HepG2 (cell line): ENCODE data around the gene GDF15. TPM values are rescaled to one million over a fixed set of nuclear protein-coding genes. Genes with fewer than 3 reads are reported as not detected.

Source experiments
- CAMTA2 ChIP-seq: sonication (generic); formaldehyde crosslinking; IDR thresholded peaks from 2 replicates; pipeline ENCODE4 v1.4.0; 2020; ENCODE audit warnings: mild to moderate bottlenecking, missing genetic modification reagents, borderline replicate concordance
- IKZF4 ChIP-seq: sonication (generic); formaldehyde crosslinking; IDR thresholded peaks from 2 replicates; pipeline ENCODE4 v1.5.1; 2020; ENCODE audit warnings: borderline replicate concordance, mild to moderate bottlenecking, low read depth, missing genetic modification reagents; ENCODE audit errors: not compliant biosample characterization
- KDM5A ChIP-seq: fragments of 200-600 bp; sonication (generic); IDR thresholded peaks from 2 replicates; pipeline ENCODE4 v1.7.0; 2018; ENCODE audit warnings: antibody characterized with exemption, mild to moderate bottlenecking, low read length, borderline replicate concordance
- KMT2A ChIP-seq: sonication (generic); formaldehyde crosslinking; IDR thresholded peaks from 2 replicates; pipeline ENCODE4 v1.4.0; 2020; ENCODE audit warnings: missing genetic modification reagents
- NFIB ChIP-seq: sonication (generic); formaldehyde crosslinking; IDR thresholded peaks from 2 replicates; pipeline ENCODE4 v1.9.0; 2021; ENCODE audit warnings: missing genetic modification reagents, mild to moderate bottlenecking, borderline replicate concordance
- SNAPC5 ChIP-seq: sonication (generic); formaldehyde crosslinking; IDR thresholded peaks from 2 replicates; pipeline ENCODE4 v1.8.1; 2023; ENCODE audit warnings: mild to moderate bottlenecking, missing genetic modification reagents, borderline replicate concordance
- SOX6 ChIP-seq, 2 experiments: fragments of 450-650 bp in 1 of 2; sonication (generic) in 1 of 2; formaldehyde crosslinking in 1 of 2; IDR thresholded peaks; 2 replicates each; pipeline versions ENCODE4 v1.4.0 to v1.6.1; 2017 to 2020; ENCODE audit warnings: antibody characterized with exemption in 1 of 2, mild to moderate bottlenecking in 1 of 2, missing genetic modification reagents in 1 of 2
- TBX2 ChIP-seq: sonication (generic); formaldehyde crosslinking; IDR thresholded peaks from 2 replicates; pipeline ENCODE4 v1.5.0; 2020; ENCODE audit warnings: missing genetic modification reagents, mild to moderate bottlenecking, borderline replicate concordance
- U2AF1 ChIP-seq: fragments of 200-400 bp; formaldehyde crosslinking; optimal IDR thresholded peaks from 2 replicates; pipeline ENCODE3; 2017; ENCODE audit warnings: mild to moderate bottlenecking, low read depth, low read length
- ZNF20 ChIP-seq: sonication (generic); formaldehyde crosslinking; IDR thresholded peaks from 2 replicates; pipeline ENCODE4 v1.4.0; 2020; ENCODE audit warnings: mild to moderate bottlenecking, moderate library complexity, missing genetic modification reagents
- ZNF577 ChIP-seq: sonication (generic); formaldehyde crosslinking; IDR thresholded peaks from 2 replicates; pipeline ENCODE4 v1.4.0; 2020; ENCODE audit warnings: mild to moderate bottlenecking, low read depth, missing genetic modification reagents, borderline replicate concordance
- ZNF703 ChIP-seq: sonication (generic); formaldehyde crosslinking; IDR thresholded peaks from 2 replicates; pipeline ENCODE4 v1.5.1; 2020; ENCODE audit warnings: missing genetic modification reagents, mild to moderate bottlenecking, moderate library complexity, borderline replicate concordance
- ZNF790 ChIP-seq: sonication (generic); formaldehyde crosslinking; IDR thresholded peaks from 2 replicates; pipeline ENCODE4 v1.8.0; 2022; ENCODE audit warnings: missing genetic modification reagents, mild to moderate bottlenecking, borderline replicate concordance
- ZSCAN12 ChIP-seq: sonication (generic); formaldehyde crosslinking; IDR thresholded peaks from 2 replicates; pipeline ENCODE4 v1.9.0; 2021; ENCODE audit warnings: mild to moderate bottlenecking, missing genetic modification reagents
- polyA plus RNA-seq, 8 experiments: library from polyadenylated mRNA; depleted of rRNA in 3 of 8; stranded (reverse) in 7 of 8; unstranded in 1 of 8; fragments of >200 nt; fragmentation: Illumina TruSeq in 4 of 8; extraction: Trizol in 4 of 8; gene quantifications; 2 replicates each; pipeline versions ENCODE4 v1.2.1 to v1.2.3, GENCODE V29; 2011 to 2016; ENCODE audit warnings: low read depth in 4 of 8, missing spikeins in 1 of 8, mixed read lengths in 1 of 8; ENCODE audit not compliant: insufficient read depth in 1 of 8
- total RNA-seq, 5 experiments: library from RNA; depleted of rRNA; stranded (reverse); fragments of >200 nt; fragmentation: Illumina TruSeq; extraction: Trizol; gene quantifications; 2 replicates each; pipeline ENCODE4 v1.2.3, GENCODE V29; 2016; ENCODE audit warnings: low read depth in 1 of 5
- TF ChIP-seq, protein P1 (sequence below): sonication (generic); formaldehyde crosslinking; IDR thresholded peaks from 2 replicates; pipeline ENCODE4 v1.9.0; 2021; ENCODE audit warnings: mild to moderate bottlenecking, missing genetic modification reagents
- TF ChIP-seq, protein P2 (sequence below): sonication (generic); formaldehyde crosslinking; IDR thresholded peaks from 2 replicates; pipeline ENCODE4 v1.4.0; 2020; ENCODE audit warnings: missing genetic modification reagents

The GDF15 gene
- total and polyA plus RNA-seq, 2 of the 13 experiments (the other 11 are each of a cell fraction or from before 2014, with no cell fraction given): 146 to 422 TPM

DNA sequence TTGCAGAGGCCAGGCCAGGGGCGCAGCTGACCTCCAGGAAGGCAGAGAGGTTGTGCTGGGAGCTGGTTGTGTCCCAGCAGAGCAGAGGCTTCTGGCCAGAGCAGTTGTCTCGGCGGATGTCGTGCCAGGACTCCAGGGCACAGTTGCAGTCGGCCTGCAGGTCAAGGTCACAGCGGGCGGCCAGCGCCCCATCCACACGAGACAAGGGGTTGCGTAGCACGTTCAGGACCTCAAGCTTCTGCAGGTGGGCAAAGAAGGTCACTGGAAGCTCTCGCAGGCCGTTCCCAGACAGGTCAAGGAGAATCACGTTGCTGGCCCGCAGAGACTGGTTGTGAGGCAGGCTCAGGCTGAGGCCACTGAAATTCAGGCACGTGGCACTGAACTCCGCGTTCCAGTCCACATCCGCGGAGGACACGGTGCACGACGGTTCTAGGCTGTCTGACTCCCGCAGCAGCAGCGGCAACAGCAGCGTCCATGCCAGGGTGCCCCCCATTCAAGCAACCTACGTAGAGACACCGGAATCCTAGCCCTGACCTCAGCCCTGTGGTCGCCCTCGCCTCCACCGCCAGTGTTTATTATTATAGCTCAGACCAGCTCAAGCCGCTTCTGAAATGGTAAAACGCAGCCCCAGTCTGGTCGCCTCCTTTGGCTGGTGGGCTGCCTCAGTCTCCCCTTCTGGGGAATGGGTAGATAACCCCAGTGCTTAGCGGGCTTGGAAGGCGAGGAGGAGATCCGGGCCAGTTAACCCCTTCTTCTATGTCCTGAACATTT is 10.7 kb downstream of the GDF15 start (continued):
- TF ChIP-seq, protein P1, sequence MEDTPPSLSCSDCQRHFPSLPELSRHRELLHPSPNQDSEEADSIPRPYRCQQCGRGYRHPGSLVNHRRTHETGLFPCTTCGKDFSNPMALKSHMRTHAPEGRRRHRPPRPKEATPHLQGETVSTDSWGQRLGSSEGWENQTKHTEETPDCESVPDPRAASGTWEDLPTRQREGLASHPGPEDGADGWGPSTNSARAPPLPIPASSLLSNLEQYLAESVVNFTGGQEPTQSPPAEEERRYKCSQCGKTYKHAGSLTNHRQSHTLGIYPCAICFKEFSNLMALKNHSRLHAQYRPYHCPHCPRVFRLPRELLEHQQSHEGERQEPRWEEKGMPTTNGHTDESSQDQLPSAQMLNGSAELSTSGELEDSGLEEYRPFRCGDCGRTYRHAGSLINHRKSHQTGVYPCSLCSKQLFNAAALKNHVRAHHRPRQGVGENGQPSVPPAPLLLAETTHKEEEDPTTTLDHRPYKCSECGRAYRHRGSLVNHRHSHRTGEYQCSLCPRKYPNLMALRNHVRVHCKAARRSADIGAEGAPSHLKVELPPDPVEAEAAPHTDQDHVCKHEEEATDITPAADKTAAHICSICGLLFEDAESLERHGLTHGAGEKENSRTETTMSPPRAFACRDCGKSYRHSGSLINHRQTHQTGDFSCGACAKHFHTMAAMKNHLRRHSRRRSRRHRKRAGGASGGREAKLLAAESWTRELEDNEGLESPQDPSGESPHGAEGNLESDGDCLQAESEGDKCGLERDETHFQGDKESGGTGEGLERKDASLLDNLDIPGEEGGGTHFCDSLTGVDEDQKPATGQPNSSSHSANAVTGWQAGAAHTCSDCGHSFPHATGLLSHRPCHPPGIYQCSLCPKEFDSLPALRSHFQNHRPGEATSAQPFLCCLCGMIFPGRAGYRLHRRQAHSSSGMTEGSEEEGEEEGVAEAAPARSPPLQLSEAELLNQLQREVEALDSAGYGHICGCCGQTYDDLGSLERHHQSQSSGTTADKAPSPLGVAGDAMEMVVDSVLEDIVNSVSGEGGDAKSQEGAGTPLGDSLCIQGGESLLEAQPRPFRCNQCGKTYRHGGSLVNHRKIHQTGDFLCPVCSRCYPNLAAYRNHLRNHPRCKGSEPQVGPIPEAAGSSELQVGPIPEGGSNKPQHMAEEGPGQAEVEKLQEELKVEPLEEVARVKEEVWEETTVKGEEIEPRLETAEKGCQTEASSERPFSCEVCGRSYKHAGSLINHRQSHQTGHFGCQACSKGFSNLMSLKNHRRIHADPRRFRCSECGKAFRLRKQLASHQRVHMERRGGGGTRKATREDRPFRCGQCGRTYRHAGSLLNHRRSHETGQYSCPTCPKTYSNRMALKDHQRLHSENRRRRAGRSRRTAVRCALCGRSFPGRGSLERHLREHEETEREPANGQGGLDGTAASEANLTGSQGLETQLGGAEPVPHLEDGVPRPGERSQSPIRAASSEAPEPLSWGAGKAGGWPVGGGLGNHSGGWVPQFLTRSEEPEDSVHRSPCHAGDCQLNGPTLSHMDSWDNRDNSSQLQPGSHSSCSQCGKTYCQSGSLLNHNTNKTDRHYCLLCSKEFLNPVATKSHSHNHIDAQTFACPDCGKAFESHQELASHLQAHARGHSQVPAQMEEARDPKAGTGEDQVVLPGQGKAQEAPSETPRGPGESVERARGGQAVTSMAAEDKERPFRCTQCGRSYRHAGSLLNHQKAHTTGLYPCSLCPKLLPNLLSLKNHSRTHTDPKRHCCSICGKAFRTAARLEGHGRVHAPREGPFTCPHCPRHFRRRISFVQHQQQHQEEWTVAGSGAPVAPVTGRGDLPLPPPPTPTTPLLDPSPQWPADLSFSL (CRISPR knock-in tag): no peak
- TF ChIP-seq IKZF4 (CRISPR knock-in tag) (no peak), TBX2 (peak; percentile 50; the same call in 1 of the 2 replicates), NFIB (CRISPR knock-in tag) (no peak), ZSCAN12 (CRISPR knock-in tag) (no peak), SOX6 (IDR thresholded peaks at IDR 0.05) (no peak), SOX6 (CRISPR knock-in tag; IDR thresholded peaks at IDR 0.05) (no peak), ZNF20 (CRISPR knock-in tag) (no peak), ZNF703 (CRISPR knock-in tag) (no peak), KDM5A (no peak), KMT2A (CRISPR knock-in tag) (no peak), CAMTA2 (CRISPR knock-in tag) (no peak), ZNF790 (no peak), ZNF577 (CRISPR knock-in tag) (no peak), U2AF1 (no peak), SNAPC5 (no peak)
- TF ChIP-seq, protein P2, sequence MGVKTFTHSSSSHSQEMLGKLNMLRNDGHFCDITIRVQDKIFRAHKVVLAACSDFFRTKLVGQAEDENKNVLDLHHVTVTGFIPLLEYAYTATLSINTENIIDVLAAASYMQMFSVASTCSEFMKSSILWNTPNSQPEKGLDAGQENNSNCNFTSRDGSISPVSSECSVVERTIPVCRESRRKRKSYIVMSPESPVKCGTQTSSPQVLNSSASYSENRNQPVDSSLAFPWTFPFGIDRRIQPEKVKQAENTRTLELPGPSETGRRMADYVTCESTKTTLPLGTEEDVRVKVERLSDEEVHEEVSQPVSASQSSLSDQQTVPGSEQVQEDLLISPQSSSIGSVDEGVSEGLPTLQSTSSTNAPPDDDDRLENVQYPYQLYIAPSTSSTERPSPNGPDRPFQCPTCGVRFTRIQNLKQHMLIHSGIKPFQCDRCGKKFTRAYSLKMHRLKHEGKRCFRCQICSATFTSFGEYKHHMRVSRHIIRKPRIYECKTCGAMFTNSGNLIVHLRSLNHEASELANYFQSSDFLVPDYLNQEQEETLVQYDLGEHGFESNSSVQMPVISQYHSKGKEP (CRISPR knock-in tag): no peak
